ENCODE measurements around the gene UGT1A8.

UGT1A8 gene

GRCh38 chr2:233674314-233674713 lies 56.9 kb downstream of the UGT1A8 start:
- H3K9ac ChIP-seq (ENCODE audit: insufficient read length, low read depth): no peak overlapping the region
- no peak for TF ChIP-seq ZNF274 (IDR thresholded peaks at IDR 0.05; ENCODE audit: low read depth, low read length)
- no peak for TF ChIP-seq YY1 (IDR thresholded peaks at IDR 0.05; ENCODE audit: insufficient read depth, insufficient read length)
- no peak for TF ChIP-seq SUZ12 (IDR thresholded peaks at IDR 0.05; ENCODE audit: extremely low read depth, insufficient read depth, insufficient read length)
- no peaks in the 10 kb centered on the region for H3K27me3 ChIP-seq (ENCODE audit: insufficient read depth, insufficient read length)
- no peak overlapping the region for H3K4me3 ChIP-seq (ENCODE audit: insufficient read length, low read depth)
- no peaks in the 10 kb centered on the region for H3K36me3 ChIP-seq (ENCODE audit: insufficient read depth, insufficient read length, low read length)
- H3K4me1 ChIP-seq (ENCODE audit: insufficient read depth, insufficient read length): no peaks in the 10 kb centered on the region
- H3K9me3 ChIP-seq (ENCODE audit: insufficient read depth, low read length): no peaks in the 10 kb centered on the region
- DNase-seq (ENCODE audit: low read depth, low spot score): no peak

DNA sequence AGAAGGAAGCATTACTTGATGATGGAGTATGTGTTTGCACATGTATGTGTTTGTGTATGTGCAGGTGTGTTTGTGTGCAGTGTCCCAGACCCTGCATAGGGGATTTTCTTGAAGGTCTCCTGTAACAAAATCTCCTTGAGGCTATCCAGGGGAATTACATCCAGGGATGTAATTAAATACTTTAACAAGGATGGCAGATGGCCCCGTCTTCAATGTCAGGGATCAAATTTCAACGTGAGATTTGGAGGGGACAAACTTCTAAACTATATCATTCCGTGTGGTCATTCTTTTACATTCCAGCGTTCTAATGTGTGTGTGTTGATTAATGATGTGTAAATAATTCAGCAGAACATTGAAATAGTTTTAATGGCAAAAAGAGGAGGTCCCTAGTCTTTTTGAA lies 57.6 kb downstream of the UGT1A8 start:
- H3K9ac ChIP-seq (ENCODE audit: insufficient read length, low read depth): no peak overlapping the region
- H3K4me3 ChIP-seq (ENCODE audit: insufficient read length, low read depth): no peak overlapping the region
- no peaks in the 10 kb centered on the region for H3K9me3 ChIP-seq (ENCODE audit: insufficient read depth, low read length)
- TF ChIP-seq YY1 (IDR thresholded peaks at IDR 0.05; ENCODE audit: insufficient read depth, insufficient read length) (no peak), SUZ12 (IDR thresholded peaks at IDR 0.05; ENCODE audit: extremely low read depth, insufficient read depth, insufficient read length) (no peak), ZNF274 (IDR thresholded peaks at IDR 0.05; ENCODE audit: low read depth, low read length) (no peak)
- no peaks in the 10 kb centered on the region for H3K36me3 ChIP-seq (ENCODE audit: insufficient read depth, insufficient read length, low read length)
- DNase-seq (ENCODE audit: low read depth, low spot score): no peak
- no peaks in the 10 kb centered on the region for H3K27me3 ChIP-seq (ENCODE audit: insufficient read depth, insufficient read length)
- no peaks in the 10 kb centered on the region for H3K4me1 ChIP-seq (ENCODE audit: insufficient read depth, insufficient read length)

DNA sequence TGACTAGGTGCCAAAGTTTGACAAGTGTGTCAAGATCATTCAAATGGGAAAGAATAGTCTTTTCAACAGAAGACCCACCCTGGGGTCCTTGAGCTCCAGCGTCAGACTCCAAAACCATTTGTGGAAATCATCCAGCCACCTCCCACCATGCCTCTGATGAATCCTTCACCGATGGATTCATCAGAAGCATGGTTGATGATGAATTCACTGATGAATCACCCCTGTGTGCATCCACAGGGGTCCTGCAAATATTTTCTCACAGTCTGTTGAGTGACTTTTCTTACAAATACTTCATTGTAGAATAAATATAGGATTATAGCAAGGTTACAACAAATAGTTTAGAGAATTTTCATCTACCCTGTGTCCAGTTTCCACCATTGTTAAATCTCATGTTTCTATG lies 58.6 kb downstream of the UGT1A8 start:
- Histone ChIP-seq H3K4me3 (ENCODE audit: insufficient read length, low read depth) (no peak overlapping the region), H3K4me1 (ENCODE audit: insufficient read depth, insufficient read length) (no peaks in the 10 kb centered on the region), H3K9ac (ENCODE audit: insufficient read length, low read depth) (no peak overlapping the region), H3K36me3 (ENCODE audit: insufficient read depth, insufficient read length, low read length) (no peaks in the 10 kb centered on the region), H3K27me3 (ENCODE audit: insufficient read depth, insufficient read length) (no peaks in the 10 kb centered on the region), H3K9me3 (ENCODE audit: insufficient read depth, low read length) (no peaks in the 10 kb centered on the region)
- DNase-seq (ENCODE audit: low read depth, low spot score): no peak
- TF ChIP-seq ZNF274 (IDR thresholded peaks at IDR 0.05; ENCODE audit: low read depth, low read length) (no peak), SUZ12 (IDR thresholded peaks at IDR 0.05; ENCODE audit: extremely low read depth, insufficient read depth, insufficient read length) (no peak), YY1 (IDR thresholded peaks at IDR 0.05; ENCODE audit: insufficient read depth, insufficient read length) (no peak)

DNA sequence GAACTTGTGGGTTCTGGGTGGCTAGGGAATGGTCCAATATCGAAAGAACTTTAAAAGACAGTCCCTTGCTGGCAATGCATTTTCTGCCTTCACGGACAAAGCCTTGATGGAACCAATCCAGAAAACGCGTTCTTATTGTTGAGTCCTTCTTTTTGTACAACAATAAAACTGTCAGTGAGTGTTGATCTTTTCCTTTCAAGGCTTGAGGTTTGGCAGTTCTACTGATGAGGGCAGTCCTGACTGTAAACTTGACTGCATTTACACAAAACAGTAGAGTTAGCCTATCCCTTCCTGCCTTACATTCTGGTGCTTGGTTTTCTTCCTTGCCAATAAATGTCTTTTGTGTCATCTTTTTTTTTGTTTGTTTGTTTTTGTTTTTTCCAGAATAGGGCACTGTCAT lies 61.8 kb downstream of the UGT1A8 start:
- TF ChIP-seq SUZ12 (IDR thresholded peaks at IDR 0.05; ENCODE audit: extremely low read depth, insufficient read depth, insufficient read length): no peak
- TF ChIP-seq ZNF274 (IDR thresholded peaks at IDR 0.05; ENCODE audit: low read depth, low read length): no peak
- TF ChIP-seq YY1 (IDR thresholded peaks at IDR 0.05; ENCODE audit: insufficient read depth, insufficient read length): no peak
- Histone ChIP-seq H3K4me1 (ENCODE audit: insufficient read depth, insufficient read length) (no peaks in the 10 kb centered on the region), H3K9me3 (ENCODE audit: insufficient read depth, low read length) (no peaks in the 10 kb centered on the region), H3K27me3 (ENCODE audit: insufficient read depth, insufficient read length) (no peaks in the 10 kb centered on the region), H3K36me3 (ENCODE audit: insufficient read depth, insufficient read length, low read length) (no peaks in the 10 kb centered on the region), H3K4me3 (ENCODE audit: insufficient read length, low read depth) (no peak overlapping the region), H3K9ac (ENCODE audit: insufficient read length, low read depth) (no peak overlapping the region)
- no peak for DNase-seq (ENCODE audit: low read depth, low spot score)

- no peak for DNase-seq (ENCODE audit: low read depth, low spot score)
- H3K4me1 ChIP-seq (ENCODE audit: insufficient read depth, insufficient read length): no peaks in the 10 kb centered on the region
Observed at GRCh38 chr2:233680361-233681045, 63.1 kb downstream of the UGT1A8 start.

GRCh38 chr2:233681521-233682099 lies 64.2 kb downstream of the UGT1A8 start, which contains the start of gene UGT1A7:
UGT1A7 (plus strand) TSS chr2:233681901; CDS start chr2:233681938, 37 bp downstream.
- H3K27me3 ChIP-seq (ENCODE audit: insufficient read depth, insufficient read length): no peaks in the 10 kb centered on the region
- no peaks in the 10 kb centered on the region for H3K9me3 ChIP-seq (ENCODE audit: insufficient read depth, low read length)
- no peaks in the 10 kb centered on the region for H3K36me3 ChIP-seq (ENCODE audit: insufficient read depth, insufficient read length, low read length)
- TF ChIP-seq YY1 (IDR thresholded peaks at IDR 0.05; ENCODE audit: insufficient read depth, insufficient read length): no peak
- no peak for TF ChIP-seq ZNF274 (IDR thresholded peaks at IDR 0.05; ENCODE audit: low read depth, low read length)
- no peak for TF ChIP-seq SUZ12 (IDR thresholded peaks at IDR 0.05; ENCODE audit: extremely low read depth, insufficient read depth, insufficient read length)
- H3K4me3 ChIP-seq (ENCODE audit: insufficient read length, low read depth): no peak within 1 kb of the TSS
- no peak for DNase-seq (ENCODE audit: low read depth, low spot score)
- H3K9ac ChIP-seq (ENCODE audit: insufficient read length, low read depth): no peak within 1 kb of the TSS
- no peaks in the 10 kb centered on the region for H3K4me1 ChIP-seq (ENCODE audit: insufficient read depth, insufficient read length)

More at GRCh38 chr2:233680361-233681045, 63.1 kb downstream of the UGT1A8 start:
- H3K4me3 ChIP-seq (ENCODE audit: insufficient read length, low read depth): no peak overlapping the region
- no peaks in the 10 kb centered on the region for H3K36me3 ChIP-seq (ENCODE audit: insufficient read depth, insufficient read length, low read length)
- no peak overlapping the region for H3K9ac ChIP-seq (ENCODE audit: insufficient read length, low read depth)
- no peaks in the 10 kb centered on the region for H3K9me3 ChIP-seq (ENCODE audit: insufficient read depth, low read length)
- no peaks in the 10 kb centered on the region for H3K27me3 ChIP-seq (ENCODE audit: insufficient read depth, insufficient read length)
- TF ChIP-seq YY1 (IDR thresholded peaks at IDR 0.05; ENCODE audit: insufficient read depth, insufficient read length) (no peak), ZNF274 (IDR thresholded peaks at IDR 0.05; ENCODE audit: low read depth, low read length) (no peak), SUZ12 (IDR thresholded peaks at IDR 0.05; ENCODE audit: extremely low read depth, insufficient read depth, insufficient read length) (no peak)

DNA sequence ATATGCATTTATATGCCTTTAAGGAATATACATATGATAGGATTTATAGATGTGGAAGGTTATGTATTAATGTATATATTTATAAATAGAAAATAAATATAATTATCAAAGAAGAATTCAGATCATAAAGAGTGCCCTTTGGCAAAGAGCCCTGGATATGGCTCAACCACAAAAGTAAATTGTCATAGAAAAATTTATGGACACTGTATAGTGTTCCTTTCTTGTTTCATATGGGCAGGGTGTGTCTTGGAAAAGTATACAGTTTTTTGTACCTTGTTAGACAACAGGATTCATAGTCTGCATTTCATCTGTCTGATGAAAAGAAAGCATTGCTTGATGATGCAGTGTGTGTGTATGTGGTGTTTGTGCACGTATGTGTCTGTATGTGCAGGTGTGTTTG lies 67.2 kb downstream of the UGT1A8 start:
- TF ChIP-seq YY1 (IDR thresholded peaks at IDR 0.05; ENCODE audit: insufficient read depth, insufficient read length): no peak
- TF ChIP-seq SUZ12 (IDR thresholded peaks at IDR 0.05; ENCODE audit: extremely low read depth, insufficient read depth, insufficient read length): no peak
- TF ChIP-seq ZNF274 (IDR thresholded peaks at IDR 0.05; ENCODE audit: low read depth, low read length): no peak
- no peaks in the 10 kb centered on the region for H3K27me3 ChIP-seq (ENCODE audit: insufficient read depth, insufficient read length)

More for the DNA sequence above, 67.2 kb downstream of the UGT1A8 start:
- Histone ChIP-seq H3K4me1 (ENCODE audit: insufficient read depth, insufficient read length) (no peaks in the 10 kb centered on the region), H3K9me3 (ENCODE audit: insufficient read depth, low read length) (no peaks in the 10 kb centered on the region), H3K36me3 (ENCODE audit: insufficient read depth, insufficient read length, low read length) (no peaks in the 10 kb centered on the region), H3K4me3 (ENCODE audit: insufficient read length, low read depth) (no peak overlapping the region), H3K9ac (ENCODE audit: insufficient read length, low read depth) (no peak overlapping the region)
- DNase-seq (ENCODE audit: low read depth, low spot score): no peak

All from NT2/D1 (cell line).